ENCODE data around the gene ZBTB34.

Gene ZBTB34

DNA sequence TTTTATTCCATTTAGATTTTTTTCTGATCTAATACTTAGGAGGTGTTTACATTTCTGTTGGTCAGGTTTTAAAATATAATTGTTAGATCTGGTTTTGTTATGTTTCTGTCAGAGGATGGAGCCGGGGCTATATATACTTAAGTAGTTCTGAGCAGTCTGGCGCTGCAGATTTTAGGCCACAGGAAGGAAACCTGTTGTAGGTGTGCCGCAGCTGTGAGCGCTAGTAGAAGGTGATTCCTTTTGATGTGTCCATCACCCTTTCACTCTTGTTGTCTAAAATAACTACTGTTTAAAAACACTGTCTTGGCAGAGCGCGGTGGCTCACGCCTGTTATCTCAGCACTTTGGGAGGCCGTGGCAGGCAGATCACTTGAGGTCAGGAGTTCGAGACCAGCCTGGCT lies 17.0 kb downstream of the ZBTB34 start:
- H3K4me3 ChIP-seq (ENCODE audit: low read depth, low read length), result no peak overlapping the region
- H3K36me3 ChIP-seq (ENCODE audit: control insufficient read depth in 2 of 2, insufficient read depth in 1 of 2, low read length in 2 of 2), result peaks cover 0 to 32% of the 10 kb centered on the region in 2 experiments; a peak in 2 of 3 replicates
- no peaks in the 10 kb centered on the region for H3K9me3 ChIP-seq (ENCODE audit: control insufficient read depth, insufficient read depth, low read depth, low read length)
- H3K27ac ChIP-seq (ENCODE audit: extremely low read depth, low read depth, low read length), result no peak overlapping the region
- peaks cover 9% of the 10 kb centered on the region for H3K4me1 ChIP-seq (ENCODE audit: control insufficient read depth, insufficient read depth, low read length)
- POLR2A ChIA-PET, result no interaction called here
- no peak for TF ChIP-seq ZNF292 (tag by site-specific recombination; IDR thresholded peaks at IDR 0.05; ENCODE audit: borderline replicate concordance, low read depth)
- TF ChIP-seq RBAK (tag by site-specific recombination; IDR thresholded peaks at IDR 0.05), result no peak
- no peak for TF ChIP-seq ZNF335 (tag by site-specific recombination; conservative IDR thresholded peaks at IDR 0.05)
- CTCF ChIA-PET, result no interaction called here

DNA sequence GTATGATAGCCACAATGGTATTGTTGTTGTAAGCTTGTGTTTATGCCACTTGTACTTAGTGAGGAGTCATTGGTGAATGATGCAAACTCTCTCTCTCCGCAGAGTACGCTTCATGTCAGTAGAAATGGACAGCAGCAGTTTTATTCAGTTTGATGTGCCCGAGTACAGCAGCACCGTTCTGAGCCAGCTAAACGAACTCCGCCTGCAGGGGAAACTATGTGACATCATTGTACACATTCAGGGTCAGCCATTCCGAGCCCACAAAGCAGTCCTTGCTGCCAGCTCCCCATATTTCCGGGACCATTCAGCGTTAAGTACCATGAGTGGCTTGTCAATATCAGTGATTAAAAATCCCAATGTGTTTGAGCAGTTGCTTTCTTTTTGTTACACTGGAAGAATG lies 18.8 kb downstream of the ZBTB34 start:
- Histone ChIP-seq H3K4me3 (ENCODE audit: low read depth, low read length) (no peak overlapping the region), H3K27ac (ENCODE audit: extremely low read depth, low read depth, low read length) (no peak overlapping the region), H3K36me3 (ENCODE audit: control insufficient read depth in 2 of 2, insufficient read depth in 1 of 2, low read length in 2 of 2) (peaks cover 0 to 44% of the 10 kb centered on the region in 2 experiments; a peak in 2 of 3 replicates), H3K4me1 (ENCODE audit: control insufficient read depth, insufficient read depth, low read length) (peaks cover 9% of the 10 kb centered on the region), H3K9me3 (ENCODE audit: control insufficient read depth, insufficient read depth, low read depth, low read length) (no peaks in the 10 kb centered on the region)
- ChIA-PET CTCF (interaction anchor here (0.6 to 2.9 kb wide), 4 partner anchors 13 to 178 kb away, joined by 3 to 8 read pairs (median 4); no protein-coding TSS in a partner anchor), POLR2A (interaction anchor here (0.6 to 0.9 kb wide), 2 partner anchors 10 to 31 kb away, joined by 4 to 9 read pairs; no protein-coding TSS in a partner anchor)
- TF ChIP-seq, protein P1, sequence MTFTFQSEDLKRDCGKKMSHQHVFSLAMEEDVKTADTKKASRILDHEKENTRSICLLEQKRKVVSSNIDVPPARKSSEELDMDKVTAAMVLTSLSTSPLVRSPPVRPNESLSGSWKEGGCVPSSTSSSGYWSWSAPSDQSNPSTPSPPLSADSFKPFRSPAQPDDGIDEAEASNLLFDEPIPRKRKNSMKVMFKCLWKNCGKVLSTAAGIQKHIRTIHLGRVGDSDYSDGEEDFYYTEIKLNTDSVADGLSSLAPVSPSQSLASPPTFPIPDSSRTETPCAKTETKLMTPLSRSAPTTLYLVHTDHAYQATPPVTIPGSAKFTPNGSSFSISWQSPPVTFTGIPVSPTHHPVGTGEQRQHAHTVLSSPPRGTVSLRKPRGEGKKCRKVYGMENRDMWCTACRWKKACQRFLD (tag by site-specific recombination; IDR thresholded peaks at IDR 0.05), result no peak
- no peak for TF ChIP-seq SCRT1 (tag by site-specific recombination; IDR thresholded peaks at IDR 0.05; ENCODE audit: borderline replicate concordance)
- TF ChIP-seq KLF9 (tag by site-specific recombination; IDR thresholded peaks at IDR 0.05; ENCODE audit: low read depth), result no peak
- TF ChIP-seq, protein P2, sequence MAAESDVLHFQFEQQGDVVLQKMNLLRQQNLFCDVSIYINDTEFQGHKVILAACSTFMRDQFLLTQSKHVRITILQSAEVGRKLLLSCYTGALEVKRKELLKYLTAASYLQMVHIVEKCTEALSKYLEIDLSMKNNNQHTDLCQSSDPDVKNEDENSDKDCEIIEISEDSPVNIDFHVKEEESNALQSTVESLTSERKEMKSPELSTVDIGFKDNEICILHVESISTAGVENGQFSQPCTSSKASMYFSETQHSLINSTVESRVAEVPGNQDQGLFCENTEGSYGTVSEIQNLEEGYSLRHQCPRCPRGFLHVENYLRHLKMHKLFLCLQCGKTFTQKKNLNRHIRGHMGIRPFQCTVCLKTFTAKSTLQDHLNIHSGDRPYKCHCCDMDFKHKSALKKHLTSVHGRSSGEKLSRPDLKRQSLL (tag by site-specific recombination; IDR thresholded peaks at IDR 0.05), result no peak
- no peak for TF ChIP-seq ZFP3 (tag by site-specific recombination; IDR thresholded peaks at IDR 0.05; ENCODE audit: low read depth)
- no peak for TF ChIP-seq ZNF600 (tag by site-specific recombination; IDR thresholded peaks at IDR 0.05)
- TF ChIP-seq, protein P3, sequence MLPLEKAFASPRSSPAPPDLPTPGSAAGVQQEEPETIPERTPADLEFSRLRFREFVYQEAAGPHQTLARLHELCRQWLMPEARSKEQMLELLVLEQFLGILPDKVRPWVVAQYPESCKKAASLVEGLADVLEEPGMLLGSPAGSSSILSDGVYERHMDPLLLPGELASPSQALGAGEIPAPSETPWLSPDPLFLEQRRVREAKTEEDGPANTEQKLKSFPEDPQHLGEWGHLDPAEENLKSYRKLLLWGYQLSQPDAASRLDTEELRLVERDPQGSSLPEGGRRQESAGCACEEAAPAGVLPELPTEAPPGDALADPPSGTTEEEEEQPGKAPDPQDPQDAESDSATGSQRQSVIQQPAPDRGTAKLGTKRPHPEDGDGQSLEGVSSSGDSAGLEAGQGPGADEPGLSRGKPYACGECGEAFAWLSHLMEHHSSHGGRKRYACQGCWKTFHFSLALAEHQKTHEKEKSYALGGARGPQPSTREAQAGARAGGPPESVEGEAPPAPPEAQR (tag by site-specific recombination; IDR thresholded peaks at IDR 0.05), result no peak
- TF ChIP-seq, protein P4, sequence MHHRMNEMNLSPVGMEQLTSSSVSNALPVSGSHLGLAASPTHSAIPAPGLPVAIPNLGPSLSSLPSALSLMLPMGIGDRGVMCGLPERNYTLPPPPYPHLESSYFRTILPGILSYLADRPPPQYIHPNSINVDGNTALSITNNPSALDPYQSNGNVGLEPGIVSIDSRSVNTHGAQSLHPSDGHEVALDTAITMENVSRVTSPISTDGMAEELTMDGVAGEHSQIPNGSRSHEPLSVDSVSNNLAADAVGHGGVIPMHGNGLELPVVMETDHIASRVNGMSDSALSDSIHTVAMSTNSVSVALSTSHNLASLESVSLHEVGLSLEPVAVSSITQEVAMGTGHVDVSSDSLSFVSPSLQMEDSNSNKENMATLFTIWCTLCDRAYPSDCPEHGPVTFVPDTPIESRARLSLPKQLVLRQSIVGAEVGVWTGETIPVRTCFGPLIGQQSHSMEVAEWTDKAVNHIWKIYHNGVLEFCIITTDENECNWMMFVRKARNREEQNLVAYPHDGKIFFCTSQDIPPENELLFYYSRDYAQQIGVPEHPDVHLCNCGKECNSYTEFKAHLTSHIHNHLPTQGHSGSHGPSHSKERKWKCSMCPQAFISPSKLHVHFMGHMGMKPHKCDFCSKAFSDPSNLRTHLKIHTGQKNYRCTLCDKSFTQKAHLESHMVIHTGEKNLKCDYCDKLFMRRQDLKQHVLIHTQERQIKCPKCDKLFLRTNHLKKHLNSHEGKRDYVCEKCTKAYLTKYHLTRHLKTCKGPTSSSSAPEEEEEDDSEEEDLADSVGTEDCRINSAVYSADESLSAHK (tag by site-specific recombination; IDR thresholded peaks at IDR 0.05), result no peak
- TF ChIP-seq, protein P5, sequence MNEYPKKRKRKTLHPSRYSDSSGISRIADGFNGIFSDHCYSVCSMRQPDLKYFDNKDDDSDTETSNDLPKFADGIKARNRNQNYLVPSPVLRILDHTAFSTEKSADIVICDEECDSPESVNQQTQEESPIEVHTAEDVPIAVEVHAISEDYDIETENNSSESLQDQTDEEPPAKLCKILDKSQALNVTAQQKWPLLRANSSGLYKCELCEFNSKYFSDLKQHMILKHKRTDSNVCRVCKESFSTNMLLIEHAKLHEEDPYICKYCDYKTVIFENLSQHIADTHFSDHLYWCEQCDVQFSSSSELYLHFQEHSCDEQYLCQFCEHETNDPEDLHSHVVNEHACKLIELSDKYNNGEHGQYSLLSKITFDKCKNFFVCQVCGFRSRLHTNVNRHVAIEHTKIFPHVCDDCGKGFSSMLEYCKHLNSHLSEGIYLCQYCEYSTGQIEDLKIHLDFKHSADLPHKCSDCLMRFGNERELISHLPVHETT (tag by site-specific recombination; IDR thresholded peaks at IDR 0.05), result no peak
- TF ChIP-seq, protein P6, sequence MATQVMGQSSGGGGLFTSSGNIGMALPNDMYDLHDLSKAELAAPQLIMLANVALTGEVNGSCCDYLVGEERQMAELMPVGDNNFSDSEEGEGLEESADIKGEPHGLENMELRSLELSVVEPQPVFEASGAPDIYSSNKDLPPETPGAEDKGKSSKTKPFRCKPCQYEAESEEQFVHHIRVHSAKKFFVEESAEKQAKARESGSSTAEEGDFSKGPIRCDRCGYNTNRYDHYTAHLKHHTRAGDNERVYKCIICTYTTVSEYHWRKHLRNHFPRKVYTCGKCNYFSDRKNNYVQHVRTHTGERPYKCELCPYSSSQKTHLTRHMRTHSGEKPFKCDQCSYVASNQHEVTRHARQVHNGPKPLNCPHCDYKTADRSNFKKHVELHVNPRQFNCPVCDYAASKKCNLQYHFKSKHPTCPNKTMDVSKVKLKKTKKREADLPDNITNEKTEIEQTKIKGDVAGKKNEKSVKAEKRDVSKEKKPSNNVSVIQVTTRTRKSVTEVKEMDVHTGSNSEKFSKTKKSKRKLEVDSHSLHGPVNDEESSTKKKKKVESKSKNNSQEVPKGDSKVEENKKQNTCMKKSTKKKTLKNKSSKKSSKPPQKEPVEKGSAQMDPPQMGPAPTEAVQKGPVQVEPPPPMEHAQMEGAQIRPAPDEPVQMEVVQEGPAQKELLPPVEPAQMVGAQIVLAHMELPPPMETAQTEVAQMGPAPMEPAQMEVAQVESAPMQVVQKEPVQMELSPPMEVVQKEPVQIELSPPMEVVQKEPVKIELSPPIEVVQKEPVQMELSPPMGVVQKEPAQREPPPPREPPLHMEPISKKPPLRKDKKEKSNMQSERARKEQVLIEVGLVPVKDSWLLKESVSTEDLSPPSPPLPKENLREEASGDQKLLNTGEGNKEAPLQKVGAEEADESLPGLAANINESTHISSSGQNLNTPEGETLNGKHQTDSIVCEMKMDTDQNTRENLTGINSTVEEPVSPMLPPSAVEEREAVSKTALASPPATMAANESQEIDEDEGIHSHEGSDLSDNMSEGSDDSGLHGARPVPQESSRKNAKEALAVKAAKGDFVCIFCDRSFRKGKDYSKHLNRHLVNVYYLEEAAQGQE (tag by site-specific recombination; IDR thresholded peaks at IDR 0.05), result no peak
- no peak for TF ChIP-seq ZNF837 (tag by site-specific recombination; IDR thresholded peaks at IDR 0.05)
- no peak for TF ChIP-seq ZNF311 (tag by site-specific recombination; IDR thresholded peaks at IDR 0.05; ENCODE audit: borderline replicate concordance)

Data from HEK293 (cell line).